Measurements from ENCODE around the gene TNFSF13.

TNFSF13 gene, protein sequence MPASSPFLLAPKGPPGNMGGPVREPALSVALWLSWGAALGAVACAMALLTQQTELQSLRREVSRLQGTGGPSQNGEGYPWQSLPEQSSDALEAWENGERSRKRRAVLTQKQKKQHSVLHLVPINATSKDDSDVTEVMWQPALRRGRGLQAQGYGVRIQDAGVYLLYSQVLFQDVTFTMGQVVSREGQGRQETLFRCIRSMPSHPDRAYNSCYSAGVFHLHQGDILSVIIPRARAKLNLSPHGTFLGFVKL

DNA sequence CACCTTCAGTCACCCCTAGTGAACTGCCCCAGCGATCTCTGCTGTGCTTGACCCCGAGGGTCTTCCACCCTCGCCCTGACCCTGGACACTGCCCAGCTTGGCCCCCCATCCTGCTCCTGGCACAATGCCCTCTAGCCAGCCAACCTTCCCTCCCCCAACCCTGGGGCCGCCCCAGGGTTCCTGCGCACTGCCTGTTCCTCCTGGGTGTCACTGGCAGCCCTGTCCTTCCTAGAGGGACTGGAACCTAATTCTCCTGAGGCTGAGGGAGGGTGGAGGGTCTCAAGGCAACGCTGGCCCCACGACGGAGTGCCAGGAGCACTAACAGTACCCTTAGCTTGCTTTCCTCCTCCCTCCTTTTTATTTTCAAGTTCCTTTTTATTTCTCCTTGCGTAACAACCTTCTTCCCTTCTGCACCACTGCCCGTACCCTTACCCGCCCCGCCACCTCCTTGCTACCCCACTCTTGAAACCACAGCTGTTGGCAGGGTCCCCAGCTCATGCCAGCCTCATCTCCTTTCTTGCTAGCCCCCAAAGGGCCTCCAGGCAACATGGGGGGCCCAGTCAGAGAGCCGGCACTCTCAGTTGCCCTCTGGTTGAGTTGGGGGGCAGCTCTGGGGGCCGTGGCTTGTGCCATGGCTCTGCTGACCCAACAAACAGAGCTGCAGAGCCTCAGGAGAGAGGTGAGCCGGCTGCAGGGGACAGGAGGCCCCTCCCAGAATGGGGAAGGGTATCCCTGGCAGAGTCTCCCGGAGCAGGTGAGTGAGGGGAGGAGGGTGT, at the start of gene TNFSF13:
TNFSF13 (plus strand) TSS at position 207 of the 776 bp plus-strand sequence; CDS start at position 497, 290 bp downstream.
- DNase-seq (ENCODE audit: low read depth), result no peak

DNA sequence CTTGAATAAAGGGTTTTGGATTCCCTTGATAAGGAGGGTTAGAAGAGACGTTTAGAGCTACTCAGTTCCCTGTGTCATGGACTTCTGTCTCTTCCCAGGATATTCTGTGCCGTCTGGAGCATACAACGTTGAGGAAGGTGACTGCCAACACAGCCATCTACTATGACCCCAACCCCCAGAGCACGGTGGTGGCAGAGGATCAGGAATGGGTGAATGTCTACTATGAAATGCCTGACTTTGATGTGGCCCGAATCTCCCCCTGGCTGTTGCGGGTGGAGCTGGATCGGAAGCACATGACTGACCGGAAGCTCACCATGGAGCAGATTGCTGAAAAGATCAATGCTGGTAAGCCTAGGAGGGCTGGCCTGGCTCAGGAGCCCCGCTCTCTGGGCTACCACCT, 49.7 kb upstream of the TNFSF13 start:
- DNase-seq (ENCODE audit: low read depth), result no peak

DNA sequence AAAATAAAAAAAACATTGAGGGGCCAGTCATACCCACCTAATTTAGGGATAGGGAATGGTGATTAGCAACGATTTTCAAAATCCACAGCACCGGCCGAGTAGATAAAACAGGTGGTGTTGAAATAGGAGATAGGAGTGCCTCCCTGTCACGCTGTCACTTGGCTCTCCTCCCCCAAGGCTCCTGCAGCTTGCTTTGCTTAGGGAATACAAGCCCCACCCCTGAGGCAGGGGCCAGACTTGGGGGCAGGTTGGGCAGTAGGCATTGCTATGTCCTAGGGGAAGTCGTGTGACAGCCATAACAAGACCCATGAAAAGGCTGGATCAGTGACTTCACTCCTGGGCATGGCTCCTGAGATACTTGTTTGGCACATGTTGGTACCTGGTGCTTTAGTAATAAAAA, 48.6 kb upstream of the TNFSF13 start:
- DNase-seq (ENCODE audit: low read depth), result no peak

DNA sequence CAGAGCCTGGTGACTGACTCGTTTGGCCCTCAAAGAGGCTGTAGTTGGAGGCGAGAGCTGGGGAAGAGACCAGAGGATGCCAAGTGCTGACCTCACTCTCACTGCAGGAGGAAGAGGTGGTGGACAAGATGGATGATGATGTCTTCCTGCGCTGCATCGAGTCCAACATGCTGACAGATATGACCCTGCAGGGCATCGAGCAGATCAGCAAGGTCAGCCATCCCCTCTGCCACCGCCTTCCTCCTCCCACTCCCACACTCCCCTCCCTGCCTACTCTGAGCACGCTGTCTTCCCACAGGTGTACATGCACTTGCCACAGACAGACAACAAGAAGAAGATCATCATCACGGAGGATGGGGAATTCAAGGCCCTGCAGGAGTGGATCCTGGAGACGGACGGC, 47.4 kb upstream of the TNFSF13 start:
- DNase-seq (ENCODE audit: low read depth), result no peak

DNA sequence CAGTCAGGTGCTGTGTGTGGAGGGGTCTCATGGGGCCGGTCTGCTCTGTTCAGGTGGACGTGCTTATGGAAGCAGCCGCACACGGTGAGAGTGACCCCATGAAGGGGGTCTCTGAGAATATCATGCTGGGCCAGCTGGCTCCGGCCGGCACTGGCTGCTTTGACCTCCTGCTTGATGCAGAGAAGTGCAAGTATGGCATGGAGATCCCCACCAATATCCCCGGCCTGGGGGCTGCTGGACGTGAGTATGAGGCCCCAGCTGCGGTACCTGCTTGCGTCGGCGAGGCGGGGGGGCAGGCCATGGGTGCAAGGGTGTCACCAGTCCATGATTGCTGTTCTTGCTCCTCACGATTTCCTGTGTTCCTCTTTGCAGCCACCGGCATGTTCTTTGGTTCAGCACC, 46.4 kb upstream of the TNFSF13 start:
- no peak for DNase-seq (ENCODE audit: low read depth)

DNA sequence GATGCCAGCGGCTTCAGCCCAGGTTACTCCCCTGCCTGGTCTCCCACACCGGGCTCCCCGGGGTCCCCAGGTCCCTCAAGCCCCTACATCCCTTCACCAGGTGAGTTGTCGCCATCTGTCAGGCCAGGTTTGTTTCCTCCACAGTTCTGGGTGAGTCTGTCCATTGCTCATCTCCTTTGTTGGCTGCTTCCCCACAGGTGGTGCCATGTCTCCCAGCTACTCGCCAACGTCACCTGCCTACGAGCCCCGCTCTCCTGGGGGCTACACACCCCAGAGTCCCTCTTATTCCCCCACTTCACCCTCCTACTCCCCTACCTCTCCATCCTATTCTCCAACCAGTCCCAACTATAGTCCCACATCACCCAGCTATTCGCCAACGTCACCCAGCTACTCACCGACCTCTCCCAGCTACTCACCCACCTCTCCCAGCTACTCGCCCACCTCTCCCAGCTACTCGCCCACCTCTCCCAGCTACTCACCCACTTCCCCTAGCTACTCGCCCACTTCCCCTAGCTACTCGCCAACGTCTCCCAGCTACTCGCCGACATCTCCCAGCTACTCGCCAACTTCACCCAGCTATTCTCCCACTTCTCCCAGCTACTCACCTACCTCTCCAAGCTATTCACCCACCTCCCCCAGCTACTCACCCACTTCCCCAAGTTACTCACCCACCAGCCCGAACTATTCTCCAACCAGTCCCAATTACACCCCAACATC, 45.6 kb upstream of the TNFSF13 start:
- no peak for DNase-seq (ENCODE audit: low read depth)

DNA sequence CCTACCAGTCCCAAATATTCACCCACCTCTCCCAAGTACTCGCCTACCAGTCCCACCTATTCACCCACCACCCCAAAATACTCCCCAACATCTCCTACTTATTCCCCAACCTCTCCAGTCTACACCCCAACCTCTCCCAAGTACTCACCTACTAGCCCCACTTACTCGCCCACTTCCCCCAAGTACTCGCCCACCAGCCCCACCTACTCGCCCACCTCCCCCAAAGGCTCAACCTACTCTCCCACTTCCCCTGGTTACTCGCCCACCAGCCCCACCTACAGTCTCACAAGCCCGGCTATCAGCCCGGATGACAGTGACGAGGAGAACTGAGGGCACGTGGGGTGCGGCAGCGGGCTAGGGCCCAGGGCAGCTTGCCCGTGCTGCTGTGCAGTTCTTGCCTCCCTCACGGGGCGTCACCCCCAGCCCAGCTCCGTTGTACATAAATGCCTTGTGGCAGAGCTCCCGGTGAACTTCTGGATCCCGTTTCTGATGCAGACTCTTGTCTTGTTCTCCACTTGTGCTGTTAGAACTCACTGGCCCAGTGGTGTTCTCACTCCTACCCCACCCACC, 44.6 kb upstream of the TNFSF13 start:
- no peak for DNase-seq (ENCODE audit: low read depth)

DNA sequence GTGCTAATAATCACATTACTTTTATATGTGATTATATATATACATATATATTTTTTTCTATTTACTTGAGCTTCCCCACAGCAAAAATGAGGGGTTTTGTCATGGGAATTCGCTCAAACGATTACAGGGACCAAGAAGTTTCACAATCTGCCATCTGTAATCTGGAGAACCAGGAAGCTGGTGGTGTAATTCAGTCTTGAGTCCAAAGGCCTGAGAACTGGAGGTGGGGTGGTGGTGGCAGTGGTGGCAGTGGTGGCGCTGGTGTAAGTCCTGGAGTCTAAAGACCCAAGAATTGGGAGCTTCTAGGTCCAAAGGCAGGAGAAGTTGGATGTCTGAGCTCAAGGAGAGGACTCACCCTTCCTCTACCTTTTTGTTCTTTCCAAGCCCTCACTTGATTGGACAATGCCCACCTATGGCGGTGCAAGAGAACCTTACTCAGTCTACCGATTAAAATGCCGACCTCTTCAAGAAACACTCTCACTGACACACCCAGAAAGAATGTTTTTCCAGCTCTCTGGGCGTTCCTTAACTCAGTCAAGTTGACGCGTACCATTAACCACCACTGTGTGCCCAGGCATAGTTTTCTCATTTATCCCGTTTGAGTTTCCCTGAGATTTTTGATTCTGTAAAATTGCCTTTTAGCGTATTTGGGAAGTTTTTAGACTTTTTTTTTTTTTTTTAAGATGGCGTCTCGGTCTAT, 42.5 kb upstream of the TNFSF13 start:
- no peak for DNase-seq (ENCODE audit: low read depth)

DNA sequence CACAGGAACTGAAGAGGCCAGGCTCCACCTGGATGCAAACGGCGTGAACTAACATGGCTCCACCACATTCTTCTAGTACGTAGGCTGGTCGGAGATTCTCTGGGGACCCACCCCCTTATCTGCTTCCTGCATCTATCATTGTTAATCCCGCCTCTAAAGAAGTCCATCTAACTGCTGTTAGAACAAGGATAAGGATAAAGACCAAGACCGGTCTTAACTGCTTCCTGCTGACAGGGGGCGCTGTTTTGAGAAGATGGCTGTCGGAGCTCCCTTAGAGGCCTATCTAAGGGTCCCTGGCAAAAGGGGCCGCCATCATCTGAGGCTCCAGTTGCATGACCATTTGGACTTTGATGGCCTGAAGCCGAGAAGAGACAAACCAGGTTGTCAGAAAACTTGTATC, 35.5 kb upstream of the TNFSF13 start:
- DNase-seq (ENCODE audit: low read depth), result no peak

DNA sequence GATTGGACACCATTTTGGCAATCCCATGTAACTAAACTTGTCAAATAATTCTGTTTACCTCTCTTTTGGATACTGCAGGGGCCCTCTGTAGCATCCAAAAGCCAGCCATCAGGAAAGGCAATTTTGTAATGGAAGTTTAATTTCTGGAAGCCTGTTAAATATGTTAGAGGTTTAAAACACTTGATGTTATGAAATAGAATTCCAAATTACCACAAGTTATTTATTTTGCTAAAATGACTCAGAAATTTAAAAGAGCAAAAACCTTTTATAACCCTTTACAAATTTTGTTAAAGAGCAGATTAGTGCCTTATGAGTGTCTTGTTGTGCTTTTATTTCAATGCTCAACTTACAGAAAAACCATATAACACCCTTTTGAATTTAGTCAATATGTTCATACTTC, 29.7 kb upstream of the TNFSF13 start:
- DNase-seq (ENCODE audit: low read depth), result no peak

DNA sequence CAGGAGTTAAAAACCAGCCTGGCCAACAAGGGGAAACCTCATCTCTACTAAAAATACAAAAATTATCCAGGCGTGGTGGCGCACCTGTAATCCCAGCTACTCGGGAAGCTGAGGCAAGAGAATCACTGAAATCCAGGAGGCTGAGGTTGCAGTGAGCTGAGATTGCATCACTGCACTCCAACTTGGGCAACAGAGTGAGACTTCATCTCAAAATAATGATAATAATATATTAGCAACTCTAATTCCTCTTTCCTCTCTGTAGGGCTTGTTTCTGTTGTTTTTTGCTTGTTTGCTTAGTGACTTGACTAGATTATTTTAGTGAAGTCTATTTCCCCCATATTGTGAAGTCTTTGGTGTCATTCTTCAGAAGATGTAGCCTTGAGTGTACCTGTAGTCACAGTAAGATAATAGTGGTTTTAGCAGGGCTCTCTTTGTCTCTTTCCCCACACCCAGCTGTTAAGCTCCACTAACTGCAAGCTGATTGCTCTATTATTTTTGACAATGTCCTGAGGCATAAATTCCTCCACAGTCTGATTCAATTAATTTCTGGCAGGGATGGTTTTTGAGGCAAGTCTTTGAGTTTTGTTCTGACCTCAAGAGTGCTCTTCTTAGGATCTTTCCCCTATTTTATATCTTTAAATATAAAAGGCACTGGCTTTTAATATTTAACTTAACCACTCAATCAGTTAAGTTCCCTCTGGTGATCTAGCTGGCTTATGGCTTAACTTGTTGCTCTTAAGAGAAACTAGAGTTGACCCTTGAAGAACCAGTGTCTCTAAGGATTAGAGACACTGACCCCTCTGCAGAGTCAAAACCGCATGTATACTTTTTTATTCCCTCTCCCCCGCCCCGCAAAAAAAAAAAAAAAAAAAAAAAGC, 28.3 kb upstream of the TNFSF13 start:
- no peak for DNase-seq (ENCODE audit: low read depth)

DNA sequence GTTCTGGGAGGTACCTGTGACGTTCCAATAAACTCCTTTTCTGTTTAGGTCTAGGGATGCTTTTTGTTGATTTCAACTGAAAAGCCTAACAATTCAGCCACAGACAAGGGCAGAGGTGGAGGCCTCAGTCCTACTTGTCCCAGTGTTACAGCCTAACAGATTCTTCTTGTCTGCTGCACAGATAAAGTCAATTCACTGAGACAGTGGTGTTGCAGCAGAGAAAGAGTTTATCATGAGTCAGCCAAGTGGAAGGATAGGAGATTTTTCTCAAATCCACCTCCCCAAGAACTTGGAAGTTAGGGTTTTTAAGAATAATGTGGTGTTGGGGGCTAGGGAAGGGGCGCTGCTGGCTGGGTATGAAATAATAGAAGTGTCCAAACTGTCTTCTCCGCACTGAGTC, 20.5 kb upstream of the TNFSF13 start:
- no peak for DNase-seq (ENCODE audit: low read depth)

DNA sequence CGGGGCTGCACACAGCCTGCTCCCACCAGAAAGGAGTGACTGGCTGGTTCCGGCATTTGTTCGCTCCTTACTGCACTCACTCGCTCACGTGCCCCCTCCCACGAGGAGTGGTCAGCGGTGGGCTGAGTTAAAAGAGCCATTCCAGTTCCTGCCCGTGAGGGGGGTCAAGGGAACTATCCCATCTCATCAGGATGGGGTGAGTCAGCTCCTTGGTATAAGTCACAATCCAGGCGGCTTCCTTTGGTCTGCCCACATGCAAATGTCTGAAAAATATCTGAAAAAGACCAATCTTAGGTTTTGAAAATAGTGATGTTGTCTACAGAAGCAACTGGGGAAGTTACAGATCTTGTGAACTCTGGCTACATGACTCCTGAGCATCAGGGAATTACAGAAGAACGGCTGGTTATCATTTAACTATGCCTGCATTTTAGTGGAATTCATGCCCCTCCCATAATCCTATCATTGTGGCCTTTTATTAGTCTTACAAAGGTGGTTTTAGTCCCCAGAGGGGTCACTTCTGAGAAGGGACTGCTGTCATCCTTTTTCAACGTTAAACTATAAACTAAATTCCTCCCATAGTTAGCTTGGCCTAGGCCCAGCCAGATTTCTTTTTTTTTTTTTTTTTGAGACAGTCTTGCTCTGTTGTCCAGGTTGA, 19.5 kb upstream of the TNFSF13 start:
- DNase-seq (ENCODE audit: low read depth), result no peak

DNA sequence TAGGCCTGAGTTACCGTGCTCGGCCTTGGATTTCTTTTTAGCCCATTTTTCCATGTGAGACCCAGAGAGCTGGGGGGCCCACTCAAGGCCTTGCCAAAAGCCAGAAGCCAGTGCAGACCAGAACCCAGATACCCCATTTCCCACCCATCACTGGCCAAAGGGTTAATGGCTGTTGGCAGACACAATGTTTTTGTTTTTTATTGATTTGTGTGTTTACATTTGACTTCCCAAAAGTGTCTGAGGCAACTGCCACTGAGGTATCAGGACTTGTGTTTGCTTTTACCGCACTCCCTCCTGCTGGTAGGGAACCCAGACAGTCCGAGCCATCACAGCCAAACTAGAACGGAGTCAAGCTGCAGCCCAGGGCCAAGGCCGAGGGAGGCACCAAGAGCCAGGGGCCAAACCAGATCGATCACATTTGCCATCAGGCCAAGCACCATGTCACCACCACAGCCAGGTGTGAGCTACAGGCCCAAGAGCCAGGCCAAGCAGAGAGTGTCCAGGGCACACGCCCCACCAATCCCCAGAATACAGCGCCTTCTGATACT, 17.4 kb upstream of the TNFSF13 start:
- DNase-seq (ENCODE audit: low read depth), result no peak

DNA sequence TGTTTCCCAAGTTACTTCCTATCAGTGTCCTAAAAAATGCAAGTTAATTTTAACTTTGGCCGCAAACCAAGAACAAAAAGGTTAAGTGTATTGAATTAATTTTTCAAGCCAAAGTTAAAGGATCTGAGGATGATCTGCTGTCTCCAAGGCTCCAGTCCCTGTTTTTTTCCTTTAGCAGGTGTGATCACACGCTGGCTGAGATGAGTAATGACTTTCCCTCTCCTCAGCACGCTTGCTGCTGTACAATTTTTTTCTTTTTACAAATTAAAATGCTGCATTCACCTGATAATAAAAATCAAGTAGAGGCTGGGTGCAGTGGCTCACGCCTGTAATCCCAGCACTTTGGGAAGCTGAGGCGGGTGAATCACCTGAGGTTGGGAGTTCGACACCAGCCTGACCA, 13.6 kb upstream of the TNFSF13 start:
- DNase-seq (ENCODE audit: low read depth), result no peak

DNA sequence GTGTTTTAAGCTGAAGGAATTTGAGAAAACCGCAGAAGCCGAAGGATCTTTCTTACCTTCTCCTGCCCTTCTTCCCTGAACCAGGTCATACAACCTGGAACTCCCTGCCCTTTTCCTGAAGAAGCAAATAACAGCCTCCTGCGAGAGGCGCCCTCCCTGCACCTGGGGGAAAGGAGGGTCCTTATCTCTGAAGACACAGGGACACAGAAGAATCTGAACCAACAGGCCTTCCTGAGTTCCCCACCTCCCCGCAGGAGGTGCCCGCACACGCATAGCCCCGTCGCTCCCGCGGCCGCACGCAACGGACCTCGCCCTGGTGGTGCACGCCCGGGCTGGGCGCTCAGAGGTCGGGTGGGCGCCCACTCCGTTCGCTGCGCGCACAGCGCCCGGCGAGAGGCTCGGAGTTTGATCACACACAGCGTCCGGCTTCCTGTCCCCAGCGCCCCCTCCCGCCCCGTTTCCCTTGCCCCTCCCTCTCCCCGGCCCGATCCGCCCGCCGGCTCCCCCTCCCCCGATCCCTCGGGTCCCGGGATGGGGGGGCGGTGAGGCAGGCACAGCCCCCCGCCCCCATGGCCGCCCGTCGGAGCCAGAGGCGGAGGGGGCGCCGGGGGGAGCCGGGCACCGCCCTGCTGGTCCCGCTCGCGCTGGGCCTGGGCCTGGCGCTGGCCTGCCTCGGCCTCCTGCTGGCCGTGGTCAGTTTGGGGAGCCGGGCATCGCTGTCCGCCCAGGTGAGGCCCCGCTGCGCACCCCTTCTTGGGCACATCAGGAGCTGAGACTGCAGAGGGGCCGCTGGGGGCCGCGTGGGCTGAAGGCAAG, 9.8 kb upstream of the TNFSF13 start, which contains the start of gene TNFSF12:
TNFSF12 (plus strand) TSS at position 474 of the 816 bp plus-strand sequence; CDS start at position 570, 96 bp downstream.
- DNase-seq (ENCODE audit: low read depth), result no peak

DNA sequence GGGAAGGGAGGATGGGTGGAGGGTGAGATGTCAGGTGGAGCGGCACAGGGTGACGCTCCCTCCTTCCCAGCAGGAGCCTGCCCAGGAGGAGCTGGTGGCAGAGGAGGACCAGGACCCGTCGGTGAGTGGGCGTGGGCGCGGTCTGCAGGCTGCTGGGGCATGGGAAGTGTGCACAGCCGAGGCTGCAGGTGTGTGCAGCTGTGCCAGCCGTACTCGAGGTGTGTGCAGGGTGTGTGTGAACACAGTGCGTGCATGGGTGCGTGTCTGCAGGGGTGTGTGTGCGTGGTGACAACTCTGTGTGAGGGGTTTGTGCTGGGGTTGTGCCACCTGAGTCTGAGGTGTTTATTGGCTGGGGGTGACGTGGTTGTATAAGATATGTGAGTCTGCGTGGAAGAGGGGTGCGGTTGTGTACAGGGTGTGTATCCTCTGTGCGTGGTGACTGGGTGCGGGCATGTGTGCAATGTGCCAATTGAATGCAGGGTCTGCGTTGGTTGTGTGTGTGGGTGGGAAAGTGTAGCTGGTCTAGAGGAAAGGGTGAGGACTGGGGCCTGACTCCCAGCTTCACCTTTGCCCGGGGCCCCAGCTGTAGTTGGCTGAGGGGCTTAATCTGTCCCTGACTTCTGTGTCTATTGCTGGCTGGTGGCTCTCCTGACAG, 9.0 kb upstream of the TNFSF13 start:
- DNase-seq (ENCODE audit: low read depth), result no peak

DNA sequence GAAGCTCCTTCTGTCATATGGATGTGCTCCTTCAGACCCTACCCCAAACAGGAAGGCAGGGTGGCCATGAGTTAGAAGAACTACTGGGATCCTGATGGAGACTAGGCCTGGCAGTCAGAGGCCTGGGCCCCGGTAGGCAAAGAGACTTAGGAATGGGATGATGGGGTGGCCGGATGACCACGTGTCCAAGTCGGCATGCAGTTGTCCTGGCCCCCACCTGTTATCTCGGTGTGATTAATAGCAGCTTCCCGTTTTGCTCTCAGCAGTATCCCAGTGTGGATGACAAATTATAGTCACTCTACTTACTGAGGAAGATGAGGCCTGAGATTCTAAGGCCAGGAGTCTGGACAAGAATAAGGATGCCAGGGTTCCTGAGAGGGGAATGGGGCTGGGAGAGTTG, 8.2 kb upstream of the TNFSF13 start:
- no peak for DNase-seq (ENCODE audit: low read depth)

DNA sequence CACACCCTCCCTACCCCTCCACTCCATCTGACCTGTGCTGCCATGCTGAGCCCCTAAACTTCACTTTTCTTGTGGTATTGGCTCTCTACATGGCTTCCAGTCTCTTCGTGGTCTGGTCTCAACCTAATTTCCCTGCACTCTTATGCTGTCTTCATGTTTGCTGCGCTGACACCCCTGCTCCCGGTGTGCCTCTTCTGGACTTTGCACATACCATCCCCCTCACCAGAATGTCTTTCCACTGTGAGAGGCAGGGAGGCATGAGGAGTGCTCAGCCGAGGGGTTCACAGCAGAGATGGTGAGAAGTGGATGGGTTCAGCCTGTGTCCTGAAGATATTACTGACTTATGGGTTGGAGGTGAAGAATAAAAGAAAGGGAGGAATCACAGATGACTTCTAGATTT, 7.2 kb upstream of the TNFSF13 start:
- no peak for DNase-seq (ENCODE audit: low read depth)

All from GM04504 (cell line).